RWPE2 (cell line): Measurements from ENCODE around the gene PDE2A.

Source experiments
- ATAC-seq: fragments of 200-7000 bp; cut with Tn5 transposase; 3 replicates; pipeline ENCODE4 v1.9.1; 2021; ENCODE audit warnings: low read depth
- DNase-seq: peaks from one replicate; pipeline ENCODE4 v3.0.0-alpha.2; 2020; ENCODE audit warnings: low spot score
- H3K27ac ChIP-seq: fragments of 450-650 bp; 2 replicates; pipeline ENCODE4 v1.5.1; 2017; ENCODE audit warnings: mild to moderate bottlenecking; ENCODE audit not compliant: poor library complexity, severe bottlenecking
- H3K27me3 ChIP-seq: fragments of 250-450 bp; sonication (Bioruptor Pico); 2 replicates; pipeline ENCODE4 v1.5.1; 2021; ENCODE audit warnings: mild to moderate bottlenecking, moderate library complexity; ENCODE audit not compliant: insufficient read depth, poor library complexity, severe bottlenecking
- H3K36me3 ChIP-seq: fragments of 250-450 bp; sonication (Bioruptor Pico); 2 replicates; pipeline ENCODE4 v1.5.1; 2020; ENCODE audit warnings: low read depth, mild to moderate bottlenecking, moderate library complexity
- H3K4me1 ChIP-seq: fragments of 250-450 bp; sonication (Bioruptor Pico); 2 replicates; pipeline ENCODE4 v1.5.1; 2021; ENCODE audit warnings: mild to moderate bottlenecking, moderate library complexity; ENCODE audit not compliant: insufficient read depth, poor library complexity, severe bottlenecking
- H3K4me3 ChIP-seq: fragments of 250-450 bp; sonication (Bioruptor Pico); 2 replicates; pipeline ENCODE4 v1.5.1; 2021; ENCODE audit warnings: mild to moderate bottlenecking, moderate library complexity; ENCODE audit not compliant: severe bottlenecking
- H3K9me3 ChIP-seq: fragments of 250-450 bp; sonication (Bioruptor Pico); 2 replicates; pipeline ENCODE4 v1.5.1; 2021; ENCODE audit warnings: mild to moderate bottlenecking, moderate library complexity; ENCODE audit not compliant: severe bottlenecking
- CTCF ChIP-seq: fragments of 450-650 bp; IDR thresholded peaks from one replicate; pipeline ENCODE4 v1.5.1; 2017; ENCODE audit warnings: mild to moderate bottlenecking, moderate library complexity; ENCODE audit not compliant: poor library complexity, severe bottlenecking

PDE2A gene

GRCh38 chr11:72710278-72710677, 36.1 kb upstream of the PDE2A start:
- DNase-seq (no peak), ATAC-seq (no peak)
- Histone ChIP-seq H3K36me3 (peaks cover 50% of the 10 kb centered on the region), H3K4me3 (no peak overlapping the region), H3K4me1 (no peaks in the 10 kb centered on the region), H3K27me3 (no peaks in the 10 kb centered on the region), H3K9me3 (no peaks in the 10 kb centered on the region), H3K27ac (no peak overlapping the region)
- no peak for TF ChIP-seq CTCF

GRCh38 chr11:72709478-72710238, 35.4 kb upstream of the PDE2A start:
- Histone ChIP-seq H3K27ac (no peak overlapping the region), H3K4me3 (no peak overlapping the region), H3K36me3 (peaks cover 54% of the 10 kb centered on the region), H3K27me3 (no peaks in the 10 kb centered on the region), H3K9me3 (no peaks in the 10 kb centered on the region), H3K4me1 (no peaks in the 10 kb centered on the region)
- TF ChIP-seq CTCF: no peak
- no peak for DNase-seq
- ATAC-seq: no peak

- no peak for ATAC-seq
- H3K36me3 ChIP-seq: peaks cover 54% of the 10 kb centered on the region
- H3K27ac ChIP-seq: no peak overlapping the region
- no peaks in the 10 kb centered on the region for H3K9me3 ChIP-seq
- no peaks in the 10 kb centered on the region for H3K4me1 ChIP-seq
- no peak for TF ChIP-seq CTCF
- H3K4me3 ChIP-seq: no peak overlapping the region
- no peak for DNase-seq
- H3K27me3 ChIP-seq: no peaks in the 10 kb centered on the region
These were observed 32.8 kb upstream of the PDE2A start for GRCh38 chr11:72707032-72707431.

- no peaks in the 10 kb centered on the region for H3K9me3 ChIP-seq
These were observed 32.4 kb upstream of the PDE2A start for GRCh38 chr11:72706579-72706978.

More at GRCh38 chr11:72706579-72706978, 32.4 kb upstream of the PDE2A start:
- no peaks in the 10 kb centered on the region for H3K27me3 ChIP-seq
- H3K27ac ChIP-seq: no peak overlapping the region
- no peak for ATAC-seq
- no peak for TF ChIP-seq CTCF
- H3K36me3 ChIP-seq: peaks cover 50% of the 10 kb centered on the region
- H3K4me1 ChIP-seq: no peaks in the 10 kb centered on the region
- H3K4me3 ChIP-seq: no peak overlapping the region
- DNase-seq: no peak
